ENCODE data around the gene CPPED1.
A peak's percentile ranks its signal among the peaks of the same experiment; 100 is the strongest.
"Not testable (repeated sequence)": the region's sequence is repeated elsewhere in the genome, so short reads cannot be mapped to it uniquely, and the experiment has no call there.

Gene CPPED1

DNA sequence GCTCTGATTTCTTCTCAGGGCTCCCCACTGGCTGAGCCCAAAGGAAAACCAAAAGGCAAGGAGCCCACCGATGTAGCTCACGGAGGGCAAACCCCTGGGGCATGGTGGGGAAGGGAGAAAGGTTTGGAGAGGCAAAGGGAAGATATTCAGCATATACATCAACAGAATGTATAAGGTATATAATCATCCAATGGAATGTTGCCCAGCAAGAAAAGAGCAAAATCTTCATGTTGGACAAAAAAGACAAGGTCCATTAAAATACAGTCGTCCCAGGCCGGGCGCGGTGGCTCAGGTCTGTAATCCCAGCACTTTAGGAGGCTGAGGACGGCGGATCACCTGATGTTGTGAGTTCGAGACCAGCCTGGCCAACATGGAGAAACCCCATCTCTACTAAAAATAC lies 1.6 kb downstream of the CPPED1 start:
- no peaks in the 10 kb centered on the region for H3K9me3 ChIP-seq (ENCODE audit: control insufficient read depth, insufficient read depth, low read length)
- H3K4me1 ChIP-seq (ENCODE audit: control insufficient read depth, insufficient read depth, low read length) = no peaks in the 10 kb centered on the region
- no peak overlapping the region for H3K4me3 ChIP-seq (ENCODE audit: low read length)
- H3K27ac ChIP-seq (ENCODE audit: low read length) = no peak overlapping the region
- WGBS (ENCODE audit: insufficient coverage, insufficient read length) = no CpG with 5 or more reads among the region's 9 CpGs
- H3K36me3 ChIP-seq (ENCODE audit: control insufficient read depth, insufficient read depth, low read length) = no peaks in the 10 kb centered on the region
- no peak for DNase-seq (ENCODE audit: low read depth, low spot score)
- no peaks in the 10 kb centered on the region for H3K27me3 ChIP-seq (ENCODE audit: control insufficient read depth, insufficient read depth, low read length)

DNA sequence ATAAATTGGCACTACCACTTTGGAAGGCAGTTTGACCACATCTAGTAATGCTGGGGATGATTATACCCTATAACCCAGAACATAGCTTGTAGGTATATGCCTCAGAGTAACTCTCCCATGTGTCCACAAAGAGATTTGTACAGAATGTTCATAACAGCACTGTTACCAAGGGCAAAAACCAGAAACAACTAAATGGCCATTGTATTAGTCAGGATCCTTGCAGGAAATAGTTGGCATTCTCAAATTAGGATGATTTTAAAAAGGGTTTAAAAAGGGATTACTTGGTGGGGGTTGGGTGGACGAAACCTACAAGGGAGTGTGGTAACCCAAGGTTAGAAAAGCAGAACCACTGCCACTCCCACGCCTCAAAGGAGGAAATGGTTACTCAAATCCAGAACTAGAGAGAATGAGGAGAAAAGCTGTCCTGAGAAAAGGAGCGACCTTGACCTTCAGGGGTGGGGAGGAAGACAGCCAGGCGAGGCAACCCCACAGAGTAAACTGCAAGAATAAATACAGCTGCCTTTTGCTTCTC lies 2.1 kb downstream of the CPPED1 start:
- DNase-seq (ENCODE audit: low read depth, low spot score) = no peak
- WGBS (ENCODE audit: insufficient coverage, insufficient read length) = no CpG with 5 or more reads among the region's 4 CpGs
- Histone ChIP-seq H3K9me3 (ENCODE audit: control insufficient read depth, insufficient read depth, low read length) (no peaks in the 10 kb centered on the region), H3K4me1 (ENCODE audit: control insufficient read depth, insufficient read depth, low read length) (no peaks in the 10 kb centered on the region), H3K27ac (ENCODE audit: low read length) (no peak overlapping the region), H3K27me3 (ENCODE audit: control insufficient read depth, insufficient read depth, low read length) (no peaks in the 10 kb centered on the region), H3K36me3 (ENCODE audit: control insufficient read depth, insufficient read depth, low read length) (no peaks in the 10 kb centered on the region), H3K4me3 (ENCODE audit: low read length) (no peak overlapping the region)

DNA sequence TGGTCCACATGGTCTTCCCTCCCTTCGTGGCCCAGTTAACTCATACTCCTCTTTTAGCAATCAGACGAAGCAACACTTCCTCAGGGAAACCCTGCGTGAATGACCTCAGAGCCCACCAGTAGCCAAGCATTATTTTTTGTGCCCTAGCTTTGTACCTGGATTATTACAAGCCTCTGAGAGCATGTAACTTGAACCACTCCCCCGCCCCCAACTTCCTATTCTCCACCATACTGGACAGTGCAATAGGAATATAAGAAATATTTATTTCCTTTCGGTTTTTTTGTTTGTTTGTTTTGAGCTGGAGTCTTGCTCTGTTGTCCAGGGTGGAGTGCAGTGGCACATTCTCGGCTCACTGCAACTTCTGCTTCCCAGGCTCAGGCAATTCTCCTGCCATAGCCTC lies 2.9 kb downstream of the CPPED1 start:
- no peak for DNase-seq (ENCODE audit: low read depth, low spot score)
- H3K4me1 ChIP-seq (ENCODE audit: control insufficient read depth, insufficient read depth, low read length) = no peaks in the 10 kb centered on the region
- no CpG with 5 or more reads among the region's 6 CpGs for WGBS (ENCODE audit: insufficient coverage, insufficient read length)

DNA sequence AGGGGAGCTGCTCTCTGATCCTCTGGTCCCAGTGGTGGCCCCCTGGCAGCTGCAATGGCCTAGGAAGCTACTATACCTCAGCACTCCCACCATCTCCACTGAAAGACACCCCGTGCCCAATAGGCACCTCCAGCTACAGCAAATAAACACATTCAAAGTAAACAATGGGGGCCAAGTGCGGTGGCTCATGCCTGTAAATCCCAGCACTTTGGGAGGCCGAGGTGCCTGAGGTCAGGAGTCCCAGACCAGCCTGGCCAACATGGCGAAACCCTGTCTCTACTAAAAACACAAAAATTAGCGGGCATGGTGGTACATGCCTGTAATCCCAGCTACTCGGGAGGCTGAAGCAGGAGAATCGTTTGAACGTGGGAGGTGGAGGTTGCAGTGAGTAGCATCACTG lies 3.7 kb downstream of the CPPED1 start:
- no CpG with 5 or more reads among the region's 8 CpGs for WGBS (ENCODE audit: insufficient coverage, insufficient read length)
- not testable (repeated sequence) for DNase-seq (ENCODE audit: low read depth, low spot score); H3K4me3 ChIP-seq (ENCODE audit: low read length); H3K27me3 ChIP-seq (ENCODE audit: control insufficient read depth, insufficient read depth, low read length); H3K36me3 ChIP-seq (ENCODE audit: control insufficient read depth, insufficient read depth, low read length); H3K4me1 ChIP-seq (ENCODE audit: control insufficient read depth, insufficient read depth, low read length); H3K9me3 ChIP-seq (ENCODE audit: control insufficient read depth, insufficient read depth, low read length); H3K27ac ChIP-seq (ENCODE audit: low read length)

More for the DNA sequence above, 2.9 kb downstream of the CPPED1 start:
- Histone ChIP-seq H3K27me3 (ENCODE audit: control insufficient read depth, insufficient read depth, low read length) (no peaks in the 10 kb centered on the region), H3K9me3 (ENCODE audit: control insufficient read depth, insufficient read depth, low read length) (no peaks in the 10 kb centered on the region), H3K36me3 (ENCODE audit: control insufficient read depth, insufficient read depth, low read length) (no peaks in the 10 kb centered on the region), H3K27ac (ENCODE audit: low read length) (no peak overlapping the region), H3K4me3 (ENCODE audit: low read length) (no peak overlapping the region)

DNA sequence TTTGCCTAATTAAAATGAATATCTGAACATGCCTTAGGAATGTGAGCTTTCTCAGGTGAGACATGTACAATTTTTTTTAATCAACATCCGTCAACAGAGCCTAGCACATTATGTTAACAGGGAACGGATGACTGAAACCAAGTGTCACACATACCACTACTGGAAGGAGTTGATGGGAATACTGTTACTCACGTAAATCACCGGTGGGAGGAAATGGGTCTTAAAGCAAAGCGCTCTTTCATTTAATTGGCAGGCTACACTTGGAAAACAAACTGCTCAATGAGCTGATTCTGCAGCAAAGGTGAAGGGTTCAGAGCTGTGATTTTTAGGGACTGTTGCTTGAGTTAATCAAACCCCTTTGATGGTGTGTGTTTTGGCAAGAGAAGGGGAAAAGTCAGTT lies 4.8 kb downstream of the CPPED1 start:
- no peak for DNase-seq (ENCODE audit: low read depth, low spot score)
- no CpG with 5 or more reads among the region's 5 CpGs for WGBS (ENCODE audit: insufficient coverage, insufficient read length)
- H3K27me3 ChIP-seq (ENCODE audit: control insufficient read depth, insufficient read depth, low read length) = no peaks in the 10 kb centered on the region
- no peak overlapping the region for H3K4me3 ChIP-seq (ENCODE audit: low read length)
- 0 out of 2 replicates have a peak, but pooled peaks cover 3% of the 10 kb centered on the region for H3K4me1 ChIP-seq (ENCODE audit: control insufficient read depth, insufficient read depth, low read length)
- no peaks in the 10 kb centered on the region for H3K9me3 ChIP-seq (ENCODE audit: control insufficient read depth, insufficient read depth, low read length)
- H3K36me3 ChIP-seq (ENCODE audit: control insufficient read depth, insufficient read depth, low read length) = no peaks in the 10 kb centered on the region
- H3K27ac ChIP-seq (ENCODE audit: low read length) = no peak overlapping the region

DNA sequence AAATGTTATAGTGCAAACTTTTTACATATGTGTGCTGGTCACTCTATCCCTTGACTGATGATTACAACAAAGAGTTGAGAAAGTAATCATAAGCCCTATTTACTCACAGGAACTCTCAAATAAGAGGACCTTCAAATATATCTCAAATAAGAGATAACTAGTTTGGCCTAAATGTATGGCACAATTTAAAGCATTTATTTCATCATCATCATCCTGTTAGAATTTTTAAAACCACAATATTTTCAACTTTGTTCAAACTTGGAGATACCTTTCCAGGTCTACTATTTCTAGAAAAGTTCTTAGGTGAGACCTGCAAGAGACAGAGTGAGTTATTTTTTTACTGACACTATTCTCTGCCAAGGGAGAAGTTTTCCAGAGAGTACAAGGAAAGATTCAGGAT lies 5.5 kb downstream of the CPPED1 start:
- Histone ChIP-seq H3K9me3 (ENCODE audit: control insufficient read depth, insufficient read depth, low read length) (no peaks in the 10 kb centered on the region), H3K36me3 (ENCODE audit: control insufficient read depth, insufficient read depth, low read length) (no peaks in the 10 kb centered on the region), H3K27ac (ENCODE audit: low read length) (no peak overlapping the region), H3K27me3 (ENCODE audit: control insufficient read depth, insufficient read depth, low read length) (no peaks in the 10 kb centered on the region), H3K4me3 (ENCODE audit: low read length) (no peak overlapping the region), H3K4me1 (ENCODE audit: control insufficient read depth, insufficient read depth, low read length) (0 out of 2 replicates have a peak, but pooled peaks cover 5% of the 10 kb centered on the region)
- no peak for DNase-seq (ENCODE audit: low read depth, low spot score)

DNA sequence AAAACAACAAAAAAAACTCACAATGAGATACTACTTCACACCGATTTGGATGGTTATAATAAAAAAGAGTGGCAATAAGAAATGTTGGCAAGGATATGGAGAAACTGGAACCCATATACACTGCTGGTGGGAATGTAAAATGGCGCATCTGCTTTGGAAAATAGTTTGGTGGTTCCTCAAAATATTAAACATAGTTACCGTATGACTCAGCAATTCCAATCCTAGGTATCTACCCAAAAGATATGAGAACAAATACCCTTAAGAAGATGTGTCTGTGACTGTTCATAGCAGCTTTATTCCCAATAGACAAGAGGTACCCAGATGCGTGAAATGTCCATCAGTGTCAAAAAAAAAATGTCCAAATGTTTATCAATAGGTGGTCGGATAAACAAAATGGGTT lies 7.2 kb downstream of the CPPED1 start:
- Histone ChIP-seq H3K9me3 (ENCODE audit: control insufficient read depth, insufficient read depth, low read length) (no peaks in the 10 kb centered on the region), H3K4me1 (ENCODE audit: control insufficient read depth, insufficient read depth, low read length) (0 out of 2 replicates have a peak, but pooled peaks cover 6% of the 10 kb centered on the region), H3K27me3 (ENCODE audit: control insufficient read depth, insufficient read depth, low read length) (no peaks in the 10 kb centered on the region), H3K4me3 (ENCODE audit: low read length) (no peak overlapping the region), H3K36me3 (ENCODE audit: control insufficient read depth, insufficient read depth, low read length) (no peaks in the 10 kb centered on the region), H3K27ac (ENCODE audit: low read length) (no peak overlapping the region)
- no peak for DNase-seq (ENCODE audit: low read depth, low spot score)
- no CpG with 5 or more reads among the region's 5 CpGs for WGBS (ENCODE audit: insufficient coverage, insufficient read length)

DNA sequence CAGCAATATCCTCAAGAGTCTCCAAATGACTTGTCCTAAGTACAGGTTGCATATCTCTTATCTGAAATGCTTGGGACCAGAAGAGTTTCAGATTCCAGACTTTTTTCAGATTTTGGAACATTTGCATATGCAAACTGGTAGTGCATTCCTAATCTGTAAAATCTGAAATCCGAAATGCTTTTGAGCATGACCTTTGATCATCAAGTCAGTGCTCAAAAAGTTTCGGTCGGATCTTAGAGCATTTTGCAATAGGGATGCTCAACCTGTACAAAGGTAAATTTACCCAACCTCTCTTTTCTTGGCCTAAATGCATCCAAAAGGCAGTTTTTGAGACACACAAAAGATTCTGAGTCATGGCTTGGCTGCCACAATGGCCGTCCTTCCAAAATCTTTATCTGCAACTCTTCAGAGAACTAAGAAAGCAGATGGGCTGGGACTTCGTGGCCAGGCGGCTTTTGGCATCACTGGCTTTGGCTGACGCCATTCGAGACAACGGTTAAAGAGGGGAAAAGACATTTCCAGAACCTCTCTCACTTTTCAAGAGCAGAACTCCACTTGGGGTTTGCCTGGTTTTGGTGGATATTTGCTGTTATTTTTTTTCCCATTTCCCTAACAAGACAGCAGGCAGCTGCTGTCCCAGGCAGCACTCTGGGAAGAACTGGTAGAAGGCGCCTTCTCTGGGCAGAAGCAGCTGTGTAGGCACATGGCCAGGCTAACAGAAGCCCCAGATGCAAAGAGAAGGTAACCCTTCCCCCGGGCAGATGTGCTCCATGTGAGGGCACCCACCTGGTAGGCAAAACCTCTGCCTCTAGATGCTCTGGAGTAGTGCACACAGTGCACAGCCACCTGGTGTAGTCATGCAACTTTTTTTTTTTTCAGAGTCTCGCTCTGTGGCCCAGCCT lies 8.9 kb downstream of the CPPED1 start:
- 0 out of 2 replicates have a peak, but pooled peaks cover 6% of the 10 kb centered on the region for H3K4me1 ChIP-seq (ENCODE audit: control insufficient read depth, insufficient read depth, low read length)
- no peaks in the 10 kb centered on the region for H3K36me3 ChIP-seq (ENCODE audit: control insufficient read depth, insufficient read depth, low read length)
- DNase-seq (ENCODE audit: low read depth, low spot score) = no peak
- no peak overlapping the region for H3K4me3 ChIP-seq (ENCODE audit: low read length)
- WGBS (ENCODE audit: insufficient coverage, insufficient read length) = no CpG with 5 or more reads among the region's 12 CpGs
- H3K9me3 ChIP-seq (ENCODE audit: control insufficient read depth, insufficient read depth, low read length) = no peaks in the 10 kb centered on the region
- no peaks in the 10 kb centered on the region for H3K27me3 ChIP-seq (ENCODE audit: control insufficient read depth, insufficient read depth, low read length)
- H3K27ac ChIP-seq (ENCODE audit: low read length) = no peak overlapping the region

DNA sequence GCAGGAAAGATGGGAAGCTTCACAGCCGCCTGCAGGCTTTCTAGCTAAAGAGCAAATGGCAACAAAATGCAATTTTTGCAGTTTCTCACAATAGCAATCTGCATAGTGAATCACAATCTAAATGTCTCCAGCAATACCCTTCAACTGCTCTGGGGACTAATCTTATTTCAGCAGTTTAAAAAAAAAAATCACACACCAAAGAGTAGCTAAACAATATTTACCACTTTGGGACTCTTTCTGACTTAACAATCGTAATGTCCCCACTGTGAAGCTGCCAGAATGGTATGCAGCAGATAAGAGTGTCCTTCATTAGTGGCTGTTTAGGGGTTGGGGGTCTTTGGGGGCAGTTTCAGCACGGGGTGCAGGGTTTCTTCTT lies 9.8 kb downstream of the CPPED1 start:
- WGBS (ENCODE audit: insufficient coverage, insufficient read length) = no CpG with 5 or more reads among the region's 3 CpGs
- Histone ChIP-seq H3K4me3 (ENCODE audit: low read length) (no peak overlapping the region), H3K27me3 (ENCODE audit: control insufficient read depth, insufficient read depth, low read length) (no peaks in the 10 kb centered on the region), H3K4me1 (ENCODE audit: control insufficient read depth, insufficient read depth, low read length) (0 out of 2 replicates have a peak, but pooled peaks cover 6% of the 10 kb centered on the region), H3K27ac (ENCODE audit: low read length) (no peak overlapping the region), H3K36me3 (ENCODE audit: control insufficient read depth, insufficient read depth, low read length) (no peaks in the 10 kb centered on the region), H3K9me3 (ENCODE audit: control insufficient read depth, insufficient read depth, low read length) (no peaks in the 10 kb centered on the region)
- no peak for DNase-seq (ENCODE audit: low read depth, low spot score)

DNA sequence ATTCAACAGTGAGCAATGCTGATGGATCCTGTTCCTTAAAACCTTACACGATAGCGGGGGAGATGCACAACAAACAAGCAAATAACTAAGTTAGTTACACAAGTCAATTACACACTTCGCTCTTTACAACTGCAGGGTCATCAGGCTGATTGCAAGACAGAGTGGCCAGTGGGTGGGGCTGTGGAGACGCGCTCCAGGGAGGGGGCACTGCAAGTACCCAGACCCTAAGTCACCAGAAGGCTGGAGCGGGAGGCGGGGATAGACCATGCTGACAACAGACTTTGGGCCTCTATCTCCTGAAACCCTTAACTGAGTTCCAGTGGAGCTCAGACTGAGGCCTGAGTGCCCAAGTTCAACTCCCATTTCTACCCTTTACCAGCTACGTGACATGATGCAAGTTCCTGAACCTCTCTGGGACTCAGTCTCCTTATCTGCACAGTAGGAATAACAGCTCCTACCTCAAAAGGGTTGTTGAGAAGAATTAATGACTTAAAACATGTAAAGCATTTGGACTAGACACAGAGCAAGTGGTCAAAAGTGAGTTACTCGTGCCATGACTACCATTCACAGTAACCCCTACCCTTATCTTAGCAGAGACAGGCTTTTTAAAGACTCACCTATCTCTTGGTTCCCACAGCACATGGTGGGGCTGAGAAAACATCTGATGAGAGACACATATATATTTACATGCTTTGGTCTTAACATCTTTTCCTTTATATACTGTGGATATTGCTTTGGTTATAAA lies 10.4 kb downstream of the CPPED1 start:
- DNase-seq (ENCODE audit: low read depth, low spot score) = peak; percentile 7
- Histone ChIP-seq H3K4me3 (ENCODE audit: low read length) (no peak overlapping the region), H3K27me3 (ENCODE audit: control insufficient read depth, insufficient read depth, low read length) (no peaks in the 10 kb centered on the region), H3K27ac (ENCODE audit: low read length) (no peak overlapping the region), H3K4me1 (ENCODE audit: control insufficient read depth, insufficient read depth, low read length) (0 out of 2 replicates have a peak, but pooled peaks cover 6% of the 10 kb centered on the region), H3K36me3 (ENCODE audit: control insufficient read depth, insufficient read depth, low read length) (no peaks in the 10 kb centered on the region), H3K9me3 (ENCODE audit: control insufficient read depth, insufficient read depth, low read length) (no peaks in the 10 kb centered on the region)
- no CpG with 5 or more reads among the region's 9 CpGs for WGBS (ENCODE audit: insufficient coverage, insufficient read length)

All from iPS DF 6.9 (cell line).